A549 (cell line): Measurements from ENCODE around the gene LATS1.

Source experiments
- CBX8 ChIP-seq: fragments of 200-600 bp; sonication (generic); IDR thresholded peaks from 2 replicates; pipeline ENCODE4 v1.6.1; 2016
- CHD2 ChIP-seq: fragments of 150-350 bp; IDR thresholded peaks from 2 replicates; pipeline ENCODE4 v1.6.1; 2014; ENCODE audit warnings: low read length; ENCODE audit not compliant: partially characterized antibody
- CHD4 ChIP-seq: fragments of 200-600 bp; sonication (generic); IDR thresholded peaks from 2 replicates; pipeline ENCODE4 v1.6.1; 2016; ENCODE audit warnings: antibody characterized with exemption, mild to moderate bottlenecking, borderline replicate concordance
- EP300 ChIP-seq, 2 experiments: fragments of >200 bp; sonication (Bioruptor Twin); formaldehyde crosslinking; IDR thresholded peaks; 2 replicates in 1 of 2; 3 replicates in 1 of 2; pipeline ENCODE4 v1.6.1; 2016 to 2017
- FOXS1 ChIP-seq: fragments of 250-450 bp; sonication (Bioruptor Pico); IDR thresholded peaks from 2 replicates; pipeline ENCODE4 v1.5.0; 2020; ENCODE audit warnings: mild to moderate bottlenecking, moderate library complexity
- HOXA7 ChIP-seq: fragments of 250-450 bp; sonication (Bioruptor Pico); IDR thresholded peaks from 2 replicates; pipeline ENCODE4 v1.5.0; 2020; ENCODE audit warnings: mild to moderate bottlenecking, moderate library complexity
- KDM5A ChIP-seq: fragments of 200-600 bp; sonication (generic); IDR thresholded peaks from 2 replicates; pipeline ENCODE4 v1.6.1; 2016; ENCODE audit warnings: antibody characterized with exemption, mild to moderate bottlenecking
- PHF8 ChIP-seq: fragments of 200-600 bp; sonication (generic); IDR thresholded peaks from 2 replicates; pipeline ENCODE4 v1.6.1; 2016; ENCODE audit warnings: low read depth, mild to moderate bottlenecking, antibody characterized with exemption, moderate library complexity, borderline replicate concordance
- POLR2A ChIP-seq: IDR thresholded peaks from 2 replicates; pipeline ENCODE4 v1.6.1; 2012; ENCODE audit warnings: mild to moderate bottlenecking, low read length
- POLR2AphosphoS2 ChIP-seq: conservative IDR thresholded peaks from 2 replicates; pipeline ENCODE4 v1.6.1; 2012; ENCODE audit warnings: low read length, improper control_type of control experiment, inconsistent platforms
- RCOR1 ChIP-seq: fragments of 150-350 bp; IDR thresholded peaks from 2 replicates; pipeline ENCODE4 v1.6.1; 2014; ENCODE audit warnings: antibody characterized with exemption, low read length, low read depth
- ZFP36 ChIP-seq: fragments of 450-650 bp; IDR thresholded peaks from 2 replicates; pipeline ENCODE4 v1.6.1; 2014; ENCODE audit warnings: borderline replicate concordance; ENCODE audit not compliant: partially characterized antibody
- TF ChIP-seq, protein P1 (sequence below): fragments of >200 bp; sonication (Bioruptor Twin); formaldehyde crosslinking; IDR thresholded peaks from 3 replicates; pipeline ENCODE4 v1.5.1; 2016
- TF ChIP-seq, protein P2 (sequence below): fragments of 450-650 bp; IDR thresholded peaks from 2 replicates; pipeline ENCODE4 v1.6.1; 2014; ENCODE audit warnings: antibody characterized with exemption

DNA sequence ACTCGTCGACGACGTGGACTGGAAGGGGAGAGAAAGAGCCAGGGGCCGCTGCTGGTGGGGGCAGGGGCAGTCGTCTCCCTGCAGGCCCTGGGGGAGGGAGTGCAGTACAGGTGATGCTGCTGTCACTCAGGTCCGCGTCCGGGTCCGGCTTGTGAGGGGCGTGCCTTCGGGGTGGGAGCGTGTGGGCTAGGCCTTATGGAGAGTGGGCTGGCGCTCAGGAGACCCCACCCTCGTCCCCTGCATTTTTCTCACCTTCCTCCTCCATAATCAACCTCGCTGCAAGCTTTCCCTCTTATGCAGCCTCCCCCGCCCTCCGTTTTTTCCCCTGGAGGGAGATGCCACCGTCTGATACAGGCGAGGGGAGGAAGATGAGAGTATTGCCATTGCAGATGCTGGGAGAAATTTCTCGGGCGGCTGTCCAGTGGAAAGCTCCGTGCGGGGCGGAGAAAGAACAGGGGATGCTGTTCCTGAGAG lies 32.3 kb upstream of the LATS1 start:
- TF ChIP-seq CBX8 (no peak), POLR2A (no peak), CHD2 (no peak), CHD4 (no peak), POLR2AphosphoS2 (no peak), RCOR1 (no peak), EP300 (IDR thresholded peaks at IDR 0.05) (no peak), ZFP36 (no peak), HOXA7 (no peak), PHF8 (no peak), FOXS1 (CRISPR knock-in tag) (no peak), KDM5A (no peak)
- TF ChIP-seq, protein P1, sequence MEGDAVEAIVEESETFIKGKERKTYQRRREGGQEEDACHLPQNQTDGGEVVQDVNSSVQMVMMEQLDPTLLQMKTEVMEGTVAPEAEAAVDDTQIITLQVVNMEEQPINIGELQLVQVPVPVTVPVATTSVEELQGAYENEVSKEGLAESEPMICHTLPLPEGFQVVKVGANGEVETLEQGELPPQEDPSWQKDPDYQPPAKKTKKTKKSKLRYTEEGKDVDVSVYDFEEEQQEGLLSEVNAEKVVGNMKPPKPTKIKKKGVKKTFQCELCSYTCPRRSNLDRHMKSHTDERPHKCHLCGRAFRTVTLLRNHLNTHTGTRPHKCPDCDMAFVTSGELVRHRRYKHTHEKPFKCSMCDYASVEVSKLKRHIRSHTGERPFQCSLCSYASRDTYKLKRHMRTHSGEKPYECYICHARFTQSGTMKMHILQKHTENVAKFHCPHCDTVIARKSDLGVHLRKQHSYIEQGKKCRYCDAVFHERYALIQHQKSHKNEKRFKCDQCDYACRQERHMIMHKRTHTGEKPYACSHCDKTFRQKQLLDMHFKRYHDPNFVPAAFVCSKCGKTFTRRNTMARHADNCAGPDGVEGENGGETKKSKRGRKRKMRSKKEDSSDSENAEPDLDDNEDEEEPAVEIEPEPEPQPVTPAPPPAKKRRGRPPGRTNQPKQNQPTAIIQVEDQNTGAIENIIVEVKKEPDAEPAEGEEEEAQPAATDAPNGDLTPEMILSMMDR = no peak
- TF ChIP-seq, protein P2, sequence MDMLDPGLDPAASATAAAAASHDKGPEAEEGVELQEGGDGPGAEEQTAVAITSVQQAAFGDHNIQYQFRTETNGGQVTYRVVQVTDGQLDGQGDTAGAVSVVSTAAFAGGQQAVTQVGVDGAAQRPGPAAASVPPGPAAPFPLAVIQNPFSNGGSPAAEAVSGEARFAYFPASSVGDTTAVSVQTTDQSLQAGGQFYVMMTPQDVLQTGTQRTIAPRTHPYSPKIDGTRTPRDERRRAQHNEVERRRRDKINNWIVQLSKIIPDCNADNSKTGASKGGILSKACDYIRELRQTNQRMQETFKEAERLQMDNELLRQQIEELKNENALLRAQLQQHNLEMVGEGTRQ = no peak
